Chondrocyte (in vitro differentiated cells): Measurements from ENCODE around the gene DYNLT1. TPM values are rescaled to one million over a fixed set of nuclear protein-coding genes. Genes with fewer than 3 reads are reported as not detected.

ENCODE experiments used
- DNase-seq: peaks from one replicate; pipeline ENCODE4 v3.0.0; 2021; ENCODE audit warnings: mixed read lengths, low spot score
- H3K27ac Mint-ChIP-seq: one replicate; pipeline ENCODE4 v1.8.0; 2021; ENCODE audit warnings: mild to moderate bottlenecking, moderate library complexity, mixed read lengths; ENCODE audit not compliant: unreplicated experiment
- H3K27me3 Mint-ChIP-seq: 2 replicates; pipeline ENCODE4 v1.8.0; 2021; ENCODE audit warnings: low read depth, mixed read lengths
- H3K36me3 Mint-ChIP-seq: 2 replicates; pipeline ENCODE4 v1.8.0; 2021; ENCODE audit warnings: low read depth, mixed read lengths
- H3K4me1 Mint-ChIP-seq: 2 replicates; pipeline ENCODE4 v1.8.0; 2021; ENCODE audit warnings: low read depth, mild to moderate bottlenecking, mixed read lengths
- H3K4me3 Mint-ChIP-seq: one replicate; pipeline ENCODE4 v1.8.0; 2021; ENCODE audit warnings: mild to moderate bottlenecking, moderate library complexity, mixed read lengths; ENCODE audit not compliant: unreplicated experiment
- H3K9me3 Mint-ChIP-seq: 2 replicates; pipeline ENCODE4 v1.8.0; 2021; ENCODE audit warnings: low read depth, mixed read lengths
- CTCF ChIP-seq: fragments of 200-600 bp; sonication (generic); IDR thresholded peaks from 2 replicates; pipeline ENCODE4 v1.5.0; 2021; ENCODE audit warnings: antibody characterized with exemption, mild to moderate bottlenecking, moderate library complexity
- total RNA-seq: library from RNA; stranded (reverse); gene quantifications from 3 replicates; pipeline ENCODE4 v1.2.1, GENCODE V29; 2021

DYNLT1 gene
- total RNA-seq, 1 donor from 2014 or later: 171 TPM

DNA sequence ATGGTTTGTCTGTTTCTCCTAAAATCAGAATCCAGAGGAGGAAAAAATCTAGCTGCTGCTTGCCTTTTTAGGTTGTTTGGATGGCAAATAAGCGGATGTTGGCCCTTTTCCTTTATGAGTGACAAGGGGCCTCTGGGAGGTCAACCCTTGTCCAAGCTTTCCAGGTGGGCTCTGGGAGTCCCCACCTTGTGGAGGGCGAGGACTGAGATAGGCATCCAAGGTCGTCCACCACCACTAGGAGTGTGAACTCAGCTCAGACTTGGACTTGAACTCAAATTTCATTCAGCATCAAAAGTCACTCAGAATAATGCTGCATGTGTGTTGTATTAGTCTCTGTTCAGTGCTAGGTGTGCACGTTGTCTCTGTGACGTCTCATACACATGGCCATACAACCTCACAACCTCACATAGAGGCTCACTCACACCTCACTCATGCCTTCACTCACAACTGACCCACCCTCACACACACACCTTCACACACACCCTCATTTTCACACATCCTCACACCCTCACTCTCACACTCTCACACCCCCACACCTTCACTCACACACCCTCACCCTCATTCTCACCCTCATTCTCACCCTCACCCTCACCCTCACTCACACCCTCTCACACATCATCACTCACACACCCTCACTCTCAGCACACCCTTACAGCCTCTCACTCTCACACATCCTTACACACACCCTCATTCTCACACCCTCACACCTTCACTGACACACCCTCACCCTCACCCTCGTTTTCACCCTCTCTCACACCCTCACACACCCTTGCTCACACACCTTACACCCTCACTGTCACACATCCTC is 18.0 kb downstream of the DYNLT1 start:
- Mint-ChIP-seq H3K27ac (no peak overlapping the region), H3K4me3 (no peak overlapping the region), H3K4me1 (peaks cover 18% of the 10 kb centered on the region), H3K36me3 (peaks cover 34% of the 10 kb centered on the region), H3K9me3 (no peaks in the 10 kb centered on the region), H3K27me3 (no peaks in the 10 kb centered on the region)
- DNase-seq: no peak
- no peak for TF ChIP-seq CTCF

- H3K36me3 Mint-ChIP-seq: peaks cover 28% of the 10 kb centered on the region
- H3K4me3 Mint-ChIP-seq: no peak overlapping the region
- no peak overlapping the region for H3K27ac Mint-ChIP-seq
- DNase-seq: no peak
- no peak for TF ChIP-seq CTCF
- no peaks in the 10 kb centered on the region for H3K27me3 Mint-ChIP-seq
- H3K9me3 Mint-ChIP-seq: no peaks in the 10 kb centered on the region
- peaks cover 11% of the 10 kb centered on the region for H3K4me1 Mint-ChIP-seq
Observed at GRCh38 chr6:158625881-158626305, 18.6 kb downstream of the DYNLT1 start.

GRCh38 chr6:158624684-158625682 is 19.6 kb downstream of the DYNLT1 start:
- H3K27me3 Mint-ChIP-seq: no peaks in the 10 kb centered on the region
- peaks cover 32% of the 10 kb centered on the region for H3K36me3 Mint-ChIP-seq

GRCh38 chr6:158622545-158623190 is 21.9 kb downstream of the DYNLT1 start:
- H3K4me1 Mint-ChIP-seq: peaks cover 6% of the 10 kb centered on the region
- no peaks in the 10 kb centered on the region for H3K9me3 Mint-ChIP-seq
- no peak for DNase-seq
- H3K27me3 Mint-ChIP-seq: no peaks in the 10 kb centered on the region
- TF ChIP-seq CTCF: no peak
- no peak overlapping the region for H3K27ac Mint-ChIP-seq
- H3K36me3 Mint-ChIP-seq: peaks cover 31% of the 10 kb centered on the region
- no peak overlapping the region for H3K4me3 Mint-ChIP-seq

More at GRCh38 chr6:158624684-158625682, 19.6 kb downstream of the DYNLT1 start:
- no peak for TF ChIP-seq CTCF
- no peak for DNase-seq
- Mint-ChIP-seq H3K4me3 (no peak overlapping the region), H3K9me3 (no peaks in the 10 kb centered on the region), H3K27ac (no peak overlapping the region), H3K4me1 (peaks cover 6% of the 10 kb centered on the region)
